GM12878 (cell line): ENCODE measurements around the gene GHRH. TPM values are rescaled to one million over a fixed set of nuclear protein-coding genes. Genes with fewer than 3 reads are reported as not detected.

Source experiments
- BRCA1 ChIP-seq: IDR thresholded peaks from 2 replicates; pipeline ENCODE4 v1.6.1; 2011; ENCODE audit warnings: low read depth, low read length, improper control_type of control experiment
- CREM ChIP-seq: IDR thresholded peaks from 2 replicates; pipeline ENCODE4 v1.6.1; 2014; ENCODE audit warnings: antibody characterized with exemption, low read depth
- FOXM1 ChIP-seq: IDR thresholded peaks from 2 replicates; pipeline ENCODE4 v1.6.1; 2012; ENCODE audit warnings: low read depth, mild to moderate bottlenecking, inconsistent platforms, low read length, moderate library complexity
- JUND ChIP-seq: IDR thresholded peaks from 2 replicates; pipeline ENCODE4 v1.6.1; 2012; ENCODE audit warnings: low read depth, mild to moderate bottlenecking, low read length, improper control_type of control experiment, moderate library complexity
- KDM1A ChIP-seq: fragments of 200-600 bp; sonication (generic); IDR thresholded peaks from 2 replicates; pipeline ENCODE4 v1.6.1; 2016; ENCODE audit warnings: borderline replicate concordance
- KLF5 ChIP-seq: fragments of 450-650 bp; IDR thresholded peaks from 2 replicates; pipeline ENCODE4 v1.6.1; 2014; ENCODE audit warnings: mild to moderate bottlenecking; ENCODE audit not compliant: partially characterized antibody
- MTA2 ChIP-seq: fragments of 450-650 bp; IDR thresholded peaks from 2 replicates; pipeline ENCODE4 v1.6.1; 2016; ENCODE audit warnings: low read depth, mild to moderate bottlenecking, moderate library complexity
- MTA3 ChIP-seq: IDR thresholded peaks from 2 replicates; pipeline ENCODE4 v1.6.1; 2012; ENCODE audit warnings: low read length, inconsistent platforms, borderline replicate concordance
- NBN ChIP-seq: fragments of 450-650 bp; IDR thresholded peaks from 2 replicates; pipeline ENCODE4 v1.6.1; 2016
- POLR2AphosphoS2 ChIP-seq: IDR thresholded peaks from 2 replicates; pipeline ENCODE4 v1.6.1; 2011; ENCODE audit warnings: low read depth, mild to moderate bottlenecking, low read length, improper control_type of control experiment, moderate library complexity
- RFX5 ChIP-seq: IDR thresholded peaks from 2 replicates; pipeline ENCODE4 v1.6.1; 2011; ENCODE audit warnings: low read depth, low read length, improper control_type of control experiment
- SIN3A ChIP-seq: IDR thresholded peaks from 2 replicates; pipeline ENCODE4 v1.6.1; 2012; ENCODE audit warnings: low read depth, low read length, improper control_type of control experiment
- SIX5 ChIP-seq: IDR thresholded peaks from 2 replicates; pipeline ENCODE4 v1.6.1; 2011; ENCODE audit warnings: mild to moderate bottlenecking, low read depth, low read length, moderate library complexity; ENCODE audit not compliant: severe bottlenecking
- SMAD1 ChIP-seq: fragments of 450-650 bp; IDR thresholded peaks from 2 replicates; pipeline ENCODE4 v1.6.1; 2018; ENCODE audit warnings: mild to moderate bottlenecking, low read depth; ENCODE audit not compliant: partially characterized antibody
- SMC3 ChIP-seq: IDR thresholded peaks from 2 replicates; pipeline ENCODE4 v1.6.1; 2011; ENCODE audit warnings: low read length, improper control_type of control experiment, borderline replicate concordance
- TAF1 ChIP-seq: IDR thresholded peaks from 2 replicates; pipeline ENCODE4 v1.6.1; 2011; ENCODE audit warnings: mild to moderate bottlenecking, low read depth, low read length, borderline replicate concordance
- YY1 ChIP-seq: IDR thresholded peaks from 2 replicates; pipeline ENCODE4 v1.6.1; 2011; ENCODE audit warnings: low read depth, mild to moderate bottlenecking, low read length
- ZBED1 ChIP-seq: IDR thresholded peaks from 2 replicates; pipeline ENCODE4 v1.6.1; 2016; ENCODE audit warnings: borderline replicate concordance
- ZBTB11 ChIP-seq: fragments of 450-650 bp; formaldehyde crosslinking; IDR thresholded peaks from 2 replicates; pipeline ENCODE4 v1.5.0; 2022; ENCODE audit warnings: mild to moderate bottlenecking, missing genetic modification characterization
- ZBTB33 ChIP-seq: fragments of 450-650 bp; IDR thresholded peaks from 2 replicates; pipeline ENCODE4 v1.6.1; 2017; ENCODE audit warnings: mild to moderate bottlenecking
- ZNF24 ChIP-seq: fragments of 450-650 bp; IDR thresholded peaks from 2 replicates; pipeline ENCODE4 v1.6.1; 2017; ENCODE audit warnings: antibody characterized with exemption, mild to moderate bottlenecking
- ZNF384 ChIP-seq: IDR thresholded peaks from 2 replicates; pipeline ENCODE4 v1.6.1; 2012; ENCODE audit warnings: low read depth, mild to moderate bottlenecking, low read length, improper control_type of control experiment, borderline replicate concordance
- polyA plus RNA-seq, 11 experiments: library from polyadenylated mRNA; depleted of rRNA in 4 of 11; unstranded in 6 of 11; stranded (reverse) in 5 of 11; fragments of >200 nt; fragmentation: Nextera tagmentation in 4 of 11; fragmentation: Illumina TruSeq in 1 of 11; extraction: Ambion mirVana in 4 of 11; extraction: Trizol in 1 of 11; gene quantifications; 1 replicate in 1 of 11; 2 replicates in 10 of 11; pipeline versions ENCODE4 v1.2.1 to v1.2.3, GENCODE V29; 2011 to 2016; ENCODE audit warnings: inconsistent platforms in 2 of 11, missing spikeins in 2 of 11, low read depth in 1 of 11
- total RNA-seq, 4 experiments: library from RNA; depleted of rRNA in 3 of 4; stranded (reverse); fragments of >200 nt in 3 of 4; fragmentation: Illumina TruSeq in 1 of 4; extraction: Trizol in 1 of 4; gene quantifications; 2 replicates each; pipeline versions ENCODE4 v1.2.1 to v1.2.3, GENCODE V29; 2013 to 2021
- TF ChIP-seq, protein P1 (sequence below): fragments of 450-650 bp; IDR thresholded peaks from 2 replicates; pipeline ENCODE4 v1.6.1; 2018; ENCODE audit warnings: borderline replicate concordance, mild to moderate bottlenecking; ENCODE audit not compliant: partially characterized antibody
- TF ChIP-seq, protein P2 (sequence below): fragments of 450-650 bp; IDR thresholded peaks from 2 replicates; pipeline ENCODE4 v1.6.1; 2017; ENCODE audit warnings: mild to moderate bottlenecking, low read depth, inconsistent platforms; ENCODE audit not compliant: poor library complexity, severe bottlenecking

GHRH gene
- total and polyA plus RNA-seq, 10 of the 15 experiments (the other 5 are each of a cell fraction or from before 2014, with no cell fraction given) = not detected

DNA sequence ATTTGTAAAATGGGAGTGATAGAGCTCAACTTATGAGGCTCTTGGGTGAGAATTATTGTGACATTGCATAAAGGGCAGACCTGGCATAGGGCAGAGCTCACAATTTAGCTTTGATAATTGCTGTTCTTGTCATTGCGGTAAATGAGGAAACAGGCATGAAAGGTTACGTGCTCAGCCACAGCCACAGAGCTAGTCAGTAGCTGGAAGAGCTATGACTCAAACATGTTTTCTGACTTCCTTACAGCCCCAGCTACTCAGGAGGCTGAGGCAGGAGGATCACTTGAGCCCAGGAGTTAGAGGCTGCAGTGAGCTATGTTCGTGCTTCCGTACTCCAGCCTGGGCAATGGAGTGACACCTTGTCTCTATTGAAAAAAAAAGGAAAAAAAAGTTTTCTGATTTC lies 3.5 kb upstream of the GHRH start (continued):
- TF ChIP-seq KLF5 (no peak), SIN3A (no peak), SMAD1 (no peak), ZBED1 (no peak), ZBTB11 (no peak), FOXM1 (no peak), YY1 (no peak), NBN (peak; percentile 38; the same call in 1 of the 2 replicates), RFX5 (no peak), BRCA1 (no peak), KDM1A (no peak), SMC3 (no peak), MTA2 (peak; percentile 77), TAF1 (no peak), ZBTB33 (no peak), CREM (no peak), ZNF24 (peak; percentile 71; the same call in 1 of the 2 replicates), ZNF384 (no peak), SIX5 (no peak), POLR2AphosphoS2 (no peak), JUND (no peak), MTA3 (no peak)
- TF ChIP-seq, protein P1, sequence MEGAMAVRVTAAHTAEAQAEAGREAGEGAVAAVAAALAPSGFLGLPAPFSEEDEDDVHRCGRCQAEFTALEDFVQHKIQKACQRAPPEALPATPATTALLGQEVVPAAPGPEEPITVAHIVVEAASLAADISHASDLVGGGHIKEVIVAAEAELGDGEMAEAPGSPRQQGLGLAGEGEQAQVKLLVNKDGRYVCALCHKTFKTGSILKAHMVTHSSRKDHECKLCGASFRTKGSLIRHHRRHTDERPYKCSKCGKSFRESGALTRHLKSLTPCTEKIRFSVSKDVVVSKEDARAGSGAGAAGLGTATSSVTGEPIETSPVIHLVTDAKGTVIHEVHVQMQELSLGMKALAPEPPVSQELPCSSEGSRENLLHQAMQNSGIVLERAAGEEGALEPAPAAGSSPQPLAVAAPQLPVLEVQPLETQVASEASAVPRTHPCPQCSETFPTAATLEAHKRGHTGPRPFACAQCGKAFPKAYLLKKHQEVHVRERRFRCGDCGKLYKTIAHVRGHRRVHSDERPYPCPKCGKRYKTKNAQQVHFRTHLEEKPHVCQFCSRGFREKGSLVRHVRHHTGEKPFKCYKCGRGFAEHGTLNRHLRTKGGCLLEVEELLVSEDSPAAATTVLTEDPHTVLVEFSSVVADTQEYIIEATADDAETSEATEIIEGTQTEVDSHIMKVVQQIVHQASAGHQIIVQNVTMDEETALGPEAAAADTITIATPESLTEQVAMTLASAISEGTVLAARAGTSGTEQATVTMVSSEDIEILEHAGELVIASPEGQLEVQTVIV = no peak
- TF ChIP-seq, protein P2, sequence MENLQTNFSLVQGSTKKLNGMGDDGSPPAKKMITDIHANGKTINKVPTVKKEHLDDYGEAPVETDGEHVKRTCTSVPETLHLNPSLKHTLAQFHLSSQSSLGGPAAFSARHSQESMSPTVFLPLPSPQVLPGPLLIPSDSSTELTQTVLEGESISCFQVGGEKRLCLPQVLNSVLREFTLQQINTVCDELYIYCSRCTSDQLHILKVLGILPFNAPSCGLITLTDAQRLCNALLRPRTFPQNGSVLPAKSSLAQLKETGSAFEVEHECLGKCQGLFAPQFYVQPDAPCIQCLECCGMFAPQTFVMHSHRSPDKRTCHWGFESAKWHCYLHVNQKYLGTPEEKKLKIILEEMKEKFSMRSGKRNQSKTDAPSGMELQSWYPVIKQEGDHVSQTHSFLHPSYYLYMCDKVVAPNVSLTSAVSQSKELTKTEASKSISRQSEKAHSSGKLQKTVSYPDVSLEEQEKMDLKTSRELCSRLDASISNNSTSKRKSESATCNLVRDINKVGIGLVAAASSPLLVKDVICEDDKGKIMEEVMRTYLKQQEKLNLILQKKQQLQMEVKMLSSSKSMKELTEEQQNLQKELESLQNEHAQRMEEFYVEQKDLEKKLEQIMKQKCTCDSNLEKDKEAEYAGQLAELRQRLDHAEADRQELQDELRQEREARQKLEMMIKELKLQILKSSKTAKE = peak; percentile 38
